K562 (cell line): ENCODE data around the gene PIK3C2A. TPM values are rescaled to one million over a fixed set of nuclear protein-coding genes. Genes with fewer than 3 reads are reported as not detected.

Source experiments
- ATF1 ChIP-seq, 2 experiments: fragments of 450-650 bp in 1 of 2; IDR thresholded peaks; 2 replicates each; pipeline ENCODE4 v1.6.1; 2016; ENCODE audit warnings: missing compliant biosample characterization in 1 of 2, missing genetic modification characterization in 1 of 2
- BCOR ChIP-seq: fragments of 450-650 bp; IDR thresholded peaks from 2 replicates; pipeline ENCODE4 v1.6.1; 2016
- CBX3 ChIP-seq, 2 experiments: IDR thresholded peaks; 1 replicate in 1 of 2; 2 replicates in 1 of 2; pipeline ENCODE4 v1.6.1; 2012; ENCODE audit warnings: inconsistent platforms in 2 of 2, low read length in 2 of 2, borderline replicate concordance in 1 of 2, control low read depth in 1 of 2
- CCAR2 ChIP-seq: fragments of 200-400 bp; formaldehyde crosslinking; IDR thresholded peaks from 2 replicates; pipeline ENCODE4 v1.6.1; 2017; ENCODE audit warnings: mild to moderate bottlenecking, low read depth, low read length
- ESRRA ChIP-seq: fragments of 450-650 bp; IDR thresholded peaks from 2 replicates; pipeline ENCODE4 v1.6.1; 2014; ENCODE audit warnings: low read depth, mild to moderate bottlenecking, moderate library complexity, borderline replicate concordance
- ETV6 ChIP-seq, 3 experiments: fragments of 150-350 bp in 1 of 3; sonication (generic) in 1 of 3; formaldehyde crosslinking in 1 of 3; IDR thresholded peaks; 2 replicates each; pipeline versions ENCODE4 v1.6.1 to v1.8.0; 2014 to 2022; ENCODE audit warnings: borderline replicate concordance in 2 of 3, low read depth in 2 of 3, antibody characterized with exemption in 1 of 3, low read length in 1 of 3, mild to moderate bottlenecking in 1 of 3, missing genetic modification reagents in 1 of 3
- FOXA1 ChIP-seq: fragments of 450-650 bp; IDR thresholded peaks from 2 replicates; pipeline ENCODE4 v1.6.1; 2016; ENCODE audit warnings: mild to moderate bottlenecking, borderline replicate concordance
- FOXJ2 ChIP-seq: fragments of 200-800 bp; sonication (Bioruptor generic); IDR thresholded peaks from 2 replicates; pipeline ENCODE4 v1.6.1; 2016; ENCODE audit warnings: missing genetic modification characterization, missing compliant biosample characterization
- HOXB6 ChIP-seq: fragments of 250-450 bp; sonication (Bioruptor Pico); IDR thresholded peaks from 2 replicates; pipeline ENCODE4 v1.5.1; 2022; ENCODE audit warnings: mild to moderate bottlenecking, borderline replicate concordance
- MCM5 ChIP-seq: fragments of 450-650 bp; IDR thresholded peaks from 2 replicates; pipeline ENCODE4 v1.6.1; 2016; ENCODE audit warnings: low read depth
- PHB ChIP-seq: fragments of 250-450 bp; sonication (Bioruptor Pico); IDR thresholded peaks from 2 replicates; pipeline ENCODE4 v1.5.0; 2021
- PURB ChIP-seq: sonication (generic); formaldehyde crosslinking; IDR thresholded peaks from 2 replicates; pipeline ENCODE4 v1.9.0; 2021; ENCODE audit warnings: low read depth, mild to moderate bottlenecking, missing genetic modification reagents
- RAD51 ChIP-seq: fragments of 450-650 bp; IDR thresholded peaks from 2 replicates; pipeline ENCODE4 v1.7.1; 2016; ENCODE audit warnings: low read depth, mild to moderate bottlenecking, borderline replicate concordance
- TBP ChIP-seq: optimal IDR thresholded peaks from 2 replicates; pipeline ENCODE3; 2011; ENCODE audit warnings: low read depth, low read length, improper control_type of control experiment
- TGIF2 ChIP-seq: sonication (generic); formaldehyde crosslinking; IDR thresholded peaks from 2 replicates; pipeline ENCODE4 v1.8.1; 2022; ENCODE audit warnings: mild to moderate bottlenecking, missing genetic modification reagents, moderate library complexity
- THRAP3 ChIP-seq: fragments of 450-650 bp; IDR thresholded peaks from 2 replicates; pipeline ENCODE4 v1.6.1; 2016; ENCODE audit warnings: mild to moderate bottlenecking, inconsistent platforms, borderline replicate concordance
- ZBTB11 ChIP-seq, 3 experiments: fragments of 200-800 bp in 1 of 3; fragments of 250-450 bp in 1 of 3; fragments of 450-650 bp in 1 of 3; sonication (Bioruptor Pico) in 1 of 3; sonication (Bioruptor generic) in 1 of 3; formaldehyde crosslinking in 1 of 3; IDR thresholded peaks; 2 replicates each; pipeline versions ENCODE4 v1.6.1 to v1.8.0; 2016 to 2022; ENCODE audit warnings: mild to moderate bottlenecking in 2 of 3, missing genetic modification characterization in 2 of 3, missing compliant biosample characterization in 1 of 3, moderate library complexity in 1 of 3
- ZNF274 ChIP-seq: IDR thresholded peaks from 2 replicates; pipeline ENCODE4 v1.6.1; 2011; ENCODE audit warnings: low read depth, mild to moderate bottlenecking, low read length, moderate library complexity, borderline replicate concordance
- ZNF79 ChIP-seq: fragments of 250-450 bp; sonication (Bioruptor Pico); IDR thresholded peaks from 2 replicates; pipeline ENCODE4 v1.4.0; 2020; ENCODE audit warnings: low read depth, mild to moderate bottlenecking, moderate library complexity
- polyA plus RNA-seq, 8 experiments: library from polyadenylated mRNA; depleted of rRNA in 4 of 8; stranded (reverse) in 5 of 8; unstranded in 3 of 8; fragments of >200 nt; fragmentation: Nextera tagmentation in 2 of 8; fragmentation: Illumina TruSeq in 1 of 8; extraction: Ambion mirVana in 2 of 8; extraction: Trizol in 1 of 8; gene quantifications; 2 replicates each; pipeline versions ENCODE4 v1.2.1 to v1.2.3, GENCODE V29; 2011 to 2014; ENCODE audit warnings: inconsistent platforms in 1 of 8, missing spikeins in 1 of 8
- total RNA-seq, 7 experiments: library from RNA; depleted of rRNA in 6 of 7; stranded (reverse); fragments of >200 nt in 6 of 7; fragmentation: Illumina TruSeq in 2 of 7; extraction: Trizol in 2 of 7; gene quantifications; 2 replicates each; pipeline versions ENCODE4 v1.2.1 to v1.2.3, GENCODE V29; 2011 to 2021; ENCODE audit warnings: low replicate concordance in 1 of 7
- TF ChIP-seq, protein P1 (sequence below): fragments of 450-650 bp; formaldehyde crosslinking; IDR thresholded peaks from 2 replicates; pipeline ENCODE4 v1.4.0; 2022; ENCODE audit warnings: missing genetic modification characterization
- TF ChIP-seq, protein P2 (sequence below): fragments of 250-450 bp; sonication (Bioruptor Pico); IDR thresholded peaks from 2 replicates; pipeline ENCODE4 v1.8.0; 2022; ENCODE audit warnings: moderate library complexity, mild to moderate bottlenecking, inconsistent platforms

PIK3C2A gene
- total and polyA plus RNA-seq, 9 of the 15 experiments (the other 6 are each of a cell fraction or from before 2014, with no cell fraction given) = 3.1 to 25.2 (median 15.6) TPM

- TF ChIP-seq, protein P1, sequence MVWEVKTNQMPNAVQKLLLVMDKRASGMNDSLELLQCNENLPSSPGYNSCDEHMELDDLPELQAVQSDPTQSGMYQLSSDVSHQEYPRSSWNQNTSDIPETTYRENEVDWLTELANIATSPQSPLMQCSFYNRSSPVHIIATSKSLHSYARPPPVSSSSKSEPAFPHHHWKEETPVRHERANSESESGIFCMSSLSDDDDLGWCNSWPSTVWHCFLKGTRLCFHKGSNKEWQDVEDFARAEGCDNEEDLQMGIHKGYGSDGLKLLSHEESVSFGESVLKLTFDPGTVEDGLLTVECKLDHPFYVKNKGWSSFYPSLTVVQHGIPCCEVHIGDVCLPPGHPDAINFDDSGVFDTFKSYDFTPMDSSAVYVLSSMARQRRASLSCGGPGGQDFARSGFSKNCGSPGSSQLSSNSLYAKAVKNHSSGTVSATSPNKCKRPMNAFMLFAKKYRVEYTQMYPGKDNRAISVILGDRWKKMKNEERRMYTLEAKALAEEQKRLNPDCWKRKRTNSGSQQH = peak; percentile 92
- peak in 1 of 2 experiments; percentile 66; a peak in 1 of 4 replicates for TF ChIP-seq ETV6 (IDR thresholded peaks at IDR 0.05; ENCODE audit: borderline replicate concordance in 1 of 2, low read depth in 2 of 2, low read length in 1 of 2)
- no peak for TF ChIP-seq ETV6 (CRISPR knock-in tag; IDR thresholded peaks at IDR 0.05; ENCODE audit: borderline replicate concordance)
- TF ChIP-seq TBP = no peak
- no peak for TF ChIP-seq HOXB6
- TF ChIP-seq ESRRA = peak; percentile 35; the same call in 1 of the 2 replicates
- TF ChIP-seq ATF1 (CRISPR knock-in tag; IDR thresholded peaks at IDR 0.05) = no peak
- TF ChIP-seq ATF1 (tag; IDR thresholded peaks at IDR 0.05) = no peak
- peak; percentile 86 for TF ChIP-seq FOXJ2 (tag)
- no peak for TF ChIP-seq PHB (CRISPR knock-in tag)
- no peak; the same call in 1 of the 2 replicates for TF ChIP-seq ZNF274
- TF ChIP-seq ZBTB11 (CRISPR knock-in tag; IDR thresholded peaks at IDR 0.05) = peak in 1 of 3 experiments; percentile 82; a peak in 2 of 6 replicates
- TF ChIP-seq PURB (CRISPR knock-in tag) = no peak
- TF ChIP-seq CBX3 (IDR thresholded peaks at IDR 0.05; ENCODE audit: borderline replicate concordance in 1 of 2, low read length in 2 of 2) = peak in 1 of 2 experiments; percentile 77; a peak in 1 of 3 replicates
- TF ChIP-seq FOXA1 = no peak
- TF ChIP-seq BCOR = peak; percentile 89
- TF ChIP-seq MCM5 = no peak
- no peak for TF ChIP-seq THRAP3
- TF ChIP-seq CCAR2 = no peak
- TF ChIP-seq RAD51 = peak; percentile 52; the same call in 1 of the 2 replicates
- TF ChIP-seq, protein P2, sequence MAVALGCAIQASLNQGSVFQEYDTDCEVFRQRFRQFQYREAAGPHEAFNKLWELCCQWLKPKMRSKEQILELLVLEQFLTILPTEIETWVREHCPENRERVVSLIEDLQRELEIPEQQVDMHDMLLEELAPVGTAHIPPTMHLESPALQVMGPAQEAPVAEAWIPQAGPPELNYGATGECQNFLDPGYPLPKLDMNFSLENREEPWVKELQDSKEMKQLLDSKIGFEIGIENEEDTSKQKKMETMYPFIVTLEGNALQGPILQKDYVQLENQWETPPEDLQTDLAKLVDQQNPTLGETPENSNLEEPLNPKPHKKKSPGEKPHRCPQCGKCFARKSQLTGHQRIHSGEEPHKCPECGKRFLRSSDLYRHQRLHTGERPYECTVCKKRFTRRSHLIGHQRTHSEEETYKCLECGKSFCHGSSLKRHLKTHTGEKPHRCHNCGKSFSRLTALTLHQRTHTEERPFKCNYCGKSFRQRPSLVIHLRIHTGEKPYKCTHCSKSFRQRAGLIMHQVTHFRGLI (CRISPR knock-in tag) = peak; percentile 80; the same call in 1 of the 2 replicates
- no peak for TF ChIP-seq ZNF79 (CRISPR knock-in tag)
- TF ChIP-seq TGIF2 (CRISPR knock-in tag) = no peak
Measured at GRCh38 chr11:17186932-17187692, 20.7 kb downstream of the PIK3C2A start (continued).
